Natural killer cell (primary cell): ENCODE results near the gene GTF2A1. TPM values are rescaled to one million over a fixed set of nuclear protein-coding genes. Genes with fewer than 3 reads are reported as not detected.

ENCODE experiments used
- ATAC-seq, 3 donors: fragments of 150-1000 bp in 2 of 3; fragments of 200-7000 bp in 1 of 3; cut with Tn5 transposase; 1 replicate in 1 of 3; 2 replicates in 2 of 3; pipeline ENCODE4 v1.10.0; 2021; ENCODE audit warnings: mild to moderate bottlenecking in 2 of 3, moderate library complexity in 2 of 3
- DNase-seq, 2 donors: peaks; one replicate each; pipeline versions ENCODE4 v3.0.0 to v3.0.0-alpha.2; 2013 to 2021; ENCODE audit warnings: mixed read lengths in 1 of 2
- H3K27ac ChIP-seq: one replicate; pipeline ENCODE4 v1.5.1; 2013; ENCODE audit warnings: mild to moderate bottlenecking, low read length
- H3K27me3 ChIP-seq: one replicate; pipeline ENCODE4 v1.6.1; 2013; ENCODE audit warnings: low read length; ENCODE audit not compliant: control insufficient read depth, insufficient read depth
- H3K36me3 ChIP-seq: one replicate; pipeline ENCODE4 v1.6.1; 2013; ENCODE audit warnings: low read length; ENCODE audit not compliant: control insufficient read depth, insufficient read depth
- H3K4me1 ChIP-seq: one replicate; pipeline ENCODE4 v1.6.1; 2013; ENCODE audit warnings: low read length; ENCODE audit not compliant: control insufficient read depth, insufficient read depth
- H3K4me3 ChIP-seq: one replicate; pipeline ENCODE4 v1.5.1; 2013; ENCODE audit warnings: low read length
- H3K9me3 ChIP-seq: one replicate; pipeline ENCODE4 v1.6.1; 2013; ENCODE audit warnings: low read length; ENCODE audit not compliant: control insufficient read depth, insufficient read depth
- H3K27ac Mint-ChIP-seq, 2 donors: one replicate each; pipeline ENCODE4 v1.8.0; 2022; ENCODE audit warnings: mild to moderate bottlenecking in 2 of 2, mixed read lengths in 2 of 2, moderate library complexity in 1 of 2
- H3K27me3 Mint-ChIP-seq, 2 donors: one replicate each; pipeline ENCODE4 v1.8.0; 2022; ENCODE audit warnings: low read depth in 2 of 2, mixed read lengths in 2 of 2
- H3K36me3 Mint-ChIP-seq: one replicate; pipeline ENCODE4 v1.8.0; 2022; ENCODE audit warnings: mixed read lengths
- H3K4me1 Mint-ChIP-seq, 2 donors: one replicate each; pipeline ENCODE4 v1.8.0; 2022; ENCODE audit warnings: mixed read lengths in 2 of 2
- H3K4me3 Mint-ChIP-seq: one replicate; pipeline ENCODE4 v1.8.0; 2022; ENCODE audit warnings: mild to moderate bottlenecking, moderate library complexity, mixed read lengths
- H3K9me3 Mint-ChIP-seq, 2 donors: one replicate each; pipeline ENCODE4 v1.8.0; 2022; ENCODE audit warnings: mixed read lengths in 2 of 2
- CTCF ChIP-seq: fragments of 200-600 bp; IDR thresholded peaks from one replicate; pipeline ENCODE4 v1.8.0; 2022; ENCODE audit warnings: antibody characterized with exemption
- WGBS: methylation state at CpG from one replicate; pipeline ENCODE4 v1.1.7; 2013; ENCODE audit warnings: missing lambda C conversion rate; ENCODE audit not compliant: insufficient coverage; 5-methylcytosine and 5-hydroxymethylcytosine counted together
- intact Hi-C: fragments of 100-400 bp; cut with micrococcal nuclease; formaldehyde crosslinking; loops from one replicate; pipeline ENCODE4 v1.14.2; 2022
- total RNA-seq, 4 donors: library from RNA; stranded (reverse); fragments of 120-200 nt in 1 of 4; gene quantifications; one replicate each; pipeline versions ENCODE4 v1.2.3 to v1.2.4, GENCODE V29; 2013 to 2022

Gene GTF2A1
- total RNA-seq, 3 donors from 2014 or later (not counting 1 experiment from before 2014, with no cell fraction given): 24.5 to 32.7 (median 28.6) TPM

- Histone ChIP-seq H3K36me3 (no peaks in the 10 kb centered on the region), H3K27ac (no peak overlapping the region), H3K9me3 (no peaks in the 10 kb centered on the region), H3K4me3 (no peak overlapping the region), H3K4me1 (no peaks in the 10 kb centered on the region), H3K27me3 (no peaks in the 10 kb centered on the region)
- H3K4me1 Mint-ChIP-seq: no peaks in the 10 kb centered on the region
- no peak overlapping the region for H3K4me3 Mint-ChIP-seq
- no peak for ATAC-seq
- no peaks in the 10 kb centered on the region for H3K9me3 Mint-ChIP-seq
- no peaks in the 10 kb centered on the region for H3K36me3 Mint-ChIP-seq
- TF ChIP-seq CTCF: no peak
- intact Hi-C loops: no loop called here
- H3K27me3 Mint-ChIP-seq: peaks cover 0 to 4% of the 10 kb centered on the region in 2 donors
- H3K27ac Mint-ChIP-seq: no peak overlapping the region
- WGBS: 100% methylated on average over 2 of the region's 2 CpGs
- no peak for DNase-seq
Measured at GRCh38 chr14:81133400-81133799, 87.4 kb downstream of the GTF2A1 start.

GRCh38 chr14:81132468-81132867 is 88.3 kb downstream of the GTF2A1 start:
- no peak overlapping the region for H3K27ac ChIP-seq
- DNase-seq: no peak
- H3K4me1 Mint-ChIP-seq: no peaks in the 10 kb centered on the region
- H3K9me3 Mint-ChIP-seq: no peaks in the 10 kb centered on the region
- H3K4me3 Mint-ChIP-seq: no peak overlapping the region
- no peak overlapping the region for H3K27ac Mint-ChIP-seq
- no peaks in the 10 kb centered on the region for H3K36me3 ChIP-seq
- H3K4me3 ChIP-seq: no peak overlapping the region
- H3K9me3 ChIP-seq: no peaks in the 10 kb centered on the region
- H3K36me3 Mint-ChIP-seq: no peaks in the 10 kb centered on the region
- H3K4me1 ChIP-seq: no peaks in the 10 kb centered on the region
- 81% methylated on average over 3 of the region's 3 CpGs for WGBS
- no peaks in the 10 kb centered on the region for H3K27me3 ChIP-seq
- peaks cover 0 to 4% of the 10 kb centered on the region in 2 donors for H3K27me3 Mint-ChIP-seq
- intact Hi-C loops: no loop called here
- ATAC-seq: no peak
- no peak for TF ChIP-seq CTCF

- H3K27ac Mint-ChIP-seq: no peak overlapping the region
- no peak overlapping the region for H3K27ac ChIP-seq
- H3K36me3 ChIP-seq: no peaks in the 10 kb centered on the region
- no peaks in the 10 kb centered on the region for H3K27me3 ChIP-seq
- no peaks in the 10 kb centered on the region for H3K4me1 ChIP-seq
- no peaks in the 10 kb centered on the region for H3K4me1 Mint-ChIP-seq
- 92% methylated on average over 1 of the region's 1 CpG for WGBS
- no peak for ATAC-seq
- TF ChIP-seq CTCF: no peak
- DNase-seq: no peak
- H3K27me3 Mint-ChIP-seq: no peaks in the 10 kb centered on the region
- H3K36me3 Mint-ChIP-seq: no peaks in the 10 kb centered on the region
- H3K9me3 ChIP-seq: no peaks in the 10 kb centered on the region
- intact Hi-C loops: no loop called here
- no peaks in the 10 kb centered on the region for H3K9me3 Mint-ChIP-seq
- H3K4me3 Mint-ChIP-seq: no peak overlapping the region
- H3K4me3 ChIP-seq: no peak overlapping the region
Measured at GRCh38 chr14:81129242-81129641, 91.5 kb downstream of the GTF2A1 start.

GRCh38 chr14:81127785-81128184 is 93.0 kb downstream of the GTF2A1 start:
- no peak for DNase-seq
- Mint-ChIP-seq H3K36me3 (no peaks in the 10 kb centered on the region), H3K27me3 (no peaks in the 10 kb centered on the region), H3K4me1 (no peaks in the 10 kb centered on the region), H3K9me3 (no peaks in the 10 kb centered on the region), H3K27ac (no peak overlapping the region), H3K4me3 (no peak overlapping the region)
- WGBS: 88% methylated on average over 4 of the region's 5 CpGs
- Histone ChIP-seq H3K27ac (no peak overlapping the region), H3K4me3 (no peak overlapping the region), H3K9me3 (no peaks in the 10 kb centered on the region), H3K4me1 (no peaks in the 10 kb centered on the region), H3K36me3 (no peaks in the 10 kb centered on the region), H3K27me3 (no peaks in the 10 kb centered on the region)
- intact Hi-C loops: no loop called here
- no peak for ATAC-seq
- no peak for TF ChIP-seq CTCF
